Mesothelial cell of epicardium (in vitro differentiated cells): Measurements from ENCODE around the gene ASMT. TPM values are rescaled to one million over a fixed set of nuclear protein-coding genes. Genes with fewer than 3 reads are reported as not detected.

Experiments used
- DNase-seq, 2 experiments: peaks; one replicate each; pipeline ENCODE4 v3.0.0; 2021; ENCODE audit warnings: low spot score in 2 of 2; ENCODE audit not compliant: unreplicated experiment in 2 of 2
- H3K27ac Mint-ChIP-seq: 2 replicates; pipeline ENCODE4 v1.8.0; 2021; ENCODE audit warnings: mixed read lengths
- H3K27me3 Mint-ChIP-seq: 2 replicates; pipeline ENCODE4 v1.8.0; 2021; ENCODE audit warnings: low read depth, mixed read lengths
- H3K36me3 Mint-ChIP-seq: 2 replicates; pipeline ENCODE4 v1.8.0; 2021; ENCODE audit warnings: mixed read lengths
- H3K4me1 Mint-ChIP-seq: 2 replicates; pipeline ENCODE4 v1.8.0; 2021; ENCODE audit warnings: mixed read lengths
- H3K4me3 Mint-ChIP-seq: 2 replicates; pipeline ENCODE4 v1.8.0; 2021; ENCODE audit warnings: mild to moderate bottlenecking, moderate library complexity, mixed read lengths
- H3K9me3 Mint-ChIP-seq: 2 replicates; pipeline ENCODE4 v1.8.0; 2021; ENCODE audit warnings: mixed read lengths
- CTCF ChIP-seq: fragments of 200-600 bp; sonication (generic); IDR thresholded peaks from one replicate; pipeline ENCODE4 v1.5.0; 2021; ENCODE audit warnings: antibody characterized with exemption; ENCODE audit not compliant: unreplicated experiment
- total RNA-seq: library from RNA; stranded (reverse); gene quantifications from 3 replicates; pipeline ENCODE4 v1.2.1, GENCODE V29; 2021

ASMT gene
- total RNA-seq, 1 donor from 2014 or later, result 0.45 TPM

DNA sequence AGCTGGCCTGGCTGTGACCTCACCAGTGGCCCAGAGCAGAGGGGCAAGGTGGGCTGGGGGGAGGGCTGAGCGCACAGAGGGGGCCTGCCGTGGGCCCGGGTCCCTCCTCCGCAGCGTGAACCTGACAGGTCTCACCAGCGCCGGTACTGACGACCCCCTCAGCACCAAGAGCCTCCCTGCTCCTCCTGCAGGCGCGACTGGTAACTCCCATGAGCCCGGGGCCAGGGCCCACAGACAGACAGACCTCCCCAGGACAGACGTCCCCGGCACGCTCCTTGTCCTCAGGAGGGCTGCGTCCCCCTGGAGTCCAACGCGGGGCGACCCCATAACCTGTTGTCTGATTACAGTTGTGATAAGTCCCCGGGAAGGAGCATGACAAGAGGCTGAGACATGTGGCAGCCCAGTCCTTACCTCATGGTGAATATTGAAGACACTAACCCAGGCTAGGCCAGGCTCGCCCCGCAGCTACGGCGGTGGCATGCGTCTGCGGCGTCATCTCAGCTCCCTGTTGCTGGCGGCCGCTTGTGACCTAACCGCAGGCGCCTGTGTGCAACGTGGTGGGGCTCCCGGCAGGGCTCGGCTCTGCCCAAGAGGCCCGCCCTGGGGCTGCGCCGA lies 15.0 kb upstream of the ASMT start:
- Mint-ChIP-seq H3K27me3 (no peaks in the 10 kb centered on the region), H3K9me3 (peaks cover 4% of the 10 kb centered on the region), H3K4me3 (no peak overlapping the region), H3K27ac (no peak overlapping the region), H3K4me1 (no peaks in the 10 kb centered on the region), H3K36me3 (peaks cover 61% of the 10 kb centered on the region)
- DNase-seq, result no peak
- TF ChIP-seq CTCF, result no peak

DNA sequence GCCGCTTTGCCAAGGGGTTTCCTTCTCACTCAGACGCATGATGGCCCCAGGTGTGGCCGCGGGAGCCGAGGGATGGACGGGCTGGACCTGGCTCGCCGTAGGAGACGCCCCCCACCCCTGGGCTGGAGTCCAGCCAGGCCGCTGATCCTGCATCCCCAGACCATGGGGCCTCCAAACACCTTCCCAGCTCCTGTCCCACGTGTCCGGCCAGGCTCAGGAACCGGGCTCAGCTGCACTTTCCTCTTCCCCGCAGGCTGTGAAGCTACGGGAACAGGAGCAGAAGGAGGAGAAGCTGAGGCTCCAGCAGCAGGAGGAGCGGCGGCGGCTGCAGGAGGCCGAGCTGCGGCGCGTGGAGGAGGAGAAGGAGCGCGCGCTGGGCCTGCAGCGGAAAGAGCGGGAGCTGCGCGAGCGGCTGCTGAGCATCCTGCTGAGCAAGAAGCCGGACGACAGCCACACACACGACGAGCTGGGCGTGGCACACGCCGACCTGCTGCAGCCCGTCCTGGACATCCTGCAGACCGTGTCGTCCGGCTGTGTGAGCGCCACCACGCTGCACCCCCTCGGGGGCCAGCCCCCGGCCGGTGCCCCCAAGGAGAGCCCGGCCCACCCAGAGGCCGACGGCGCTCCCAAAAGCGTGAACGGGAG lies 14.3 kb upstream of the ASMT start:
- TF ChIP-seq CTCF, result no peak
- H3K27ac Mint-ChIP-seq, result no peak overlapping the region
- H3K27me3 Mint-ChIP-seq, result no peaks in the 10 kb centered on the region
- no peak overlapping the region for H3K4me3 Mint-ChIP-seq
- H3K4me1 Mint-ChIP-seq, result no peaks in the 10 kb centered on the region
- H3K9me3 Mint-ChIP-seq, result peaks cover 4% of the 10 kb centered on the region
- no peak for DNase-seq
- peaks cover 60% of the 10 kb centered on the region for H3K36me3 Mint-ChIP-seq

DNA sequence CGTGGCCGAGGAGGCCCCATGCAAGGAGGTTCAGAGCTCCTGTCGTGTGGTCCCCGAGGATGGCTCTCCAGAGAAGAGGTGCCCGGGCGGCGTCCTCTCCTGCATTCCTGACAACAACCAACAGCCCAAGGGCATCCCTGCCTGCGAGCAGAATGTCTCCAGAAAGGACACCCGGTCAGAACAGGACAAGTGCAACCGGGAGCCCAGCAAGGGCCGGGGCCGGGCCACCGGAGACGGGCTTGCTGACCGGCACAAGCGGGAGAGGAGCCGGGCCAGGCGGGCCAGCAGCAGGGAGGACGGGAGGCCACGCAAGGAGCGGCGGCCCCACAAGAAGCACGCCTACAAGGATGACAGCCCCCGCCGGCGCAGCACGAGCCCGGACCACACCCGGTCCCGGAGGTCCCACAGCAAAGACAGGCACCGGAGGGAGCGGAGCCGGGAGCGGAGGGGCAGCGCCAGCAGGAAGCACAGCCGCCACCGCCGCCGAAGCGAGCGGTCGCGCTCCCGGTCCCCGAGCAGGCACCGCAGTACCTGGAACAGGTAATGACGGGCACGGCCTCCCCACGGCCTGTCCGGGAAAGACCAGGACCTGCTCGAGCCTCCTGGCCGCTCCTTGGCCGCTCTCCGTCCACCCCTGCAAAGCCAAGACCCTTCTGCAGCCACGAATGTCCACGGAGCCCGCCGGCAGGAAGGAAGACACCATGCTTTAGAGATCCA lies 13.7 kb upstream of the ASMT start:
- Mint-ChIP-seq H3K27me3 (no peaks in the 10 kb centered on the region), H3K4me3 (no peak overlapping the region), H3K9me3 (peaks cover 4% of the 10 kb centered on the region), H3K36me3 (peaks cover 58% of the 10 kb centered on the region), H3K27ac (no peak overlapping the region), H3K4me1 (no peaks in the 10 kb centered on the region)
- DNase-seq, result no peak
- no peak for TF ChIP-seq CTCF

- H3K36me3 Mint-ChIP-seq, result peaks cover 58% of the 10 kb centered on the region
- no peak for DNase-seq
- H3K27me3 Mint-ChIP-seq, result no peaks in the 10 kb centered on the region
Observed at GRCh38 chrX:1601768-1602085, 13.1 kb upstream of the ASMT start.

DNA sequence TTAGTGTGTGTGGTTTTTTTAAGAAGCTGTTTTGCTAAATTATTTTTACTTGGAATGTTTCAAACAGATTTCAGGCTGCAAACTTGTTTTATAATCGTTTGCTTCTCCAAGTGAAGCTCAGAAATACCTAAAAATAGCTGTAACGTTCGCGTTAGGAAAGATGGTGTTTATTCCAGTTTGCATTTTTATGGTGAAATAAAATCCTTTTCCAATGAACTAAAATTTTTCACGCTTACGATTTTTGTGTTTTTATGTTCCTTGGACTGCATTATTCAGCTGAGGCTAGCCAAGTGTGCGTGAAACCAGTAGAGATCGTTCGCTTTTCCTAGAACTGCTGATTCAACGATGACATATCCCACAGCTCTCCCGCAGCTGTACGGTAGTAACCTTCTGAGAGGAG lies 12.6 kb upstream of the ASMT start:
- H3K27me3 Mint-ChIP-seq, result no peaks in the 10 kb centered on the region
- H3K4me3 Mint-ChIP-seq, result no peak overlapping the region
- no peaks in the 10 kb centered on the region for H3K4me1 Mint-ChIP-seq
- peaks cover 4% of the 10 kb centered on the region for H3K9me3 Mint-ChIP-seq
- no peak overlapping the region for H3K27ac Mint-ChIP-seq
- DNase-seq, result no peak
- TF ChIP-seq CTCF, result no peak
- peaks cover 54% of the 10 kb centered on the region for H3K36me3 Mint-ChIP-seq

More at GRCh38 chrX:1601768-1602085, 13.1 kb upstream of the ASMT start:
- TF ChIP-seq CTCF, result no peak
- Mint-ChIP-seq H3K9me3 (peaks cover 4% of the 10 kb centered on the region), H3K4me3 (no peak overlapping the region), H3K4me1 (no peaks in the 10 kb centered on the region), H3K27ac (no peak overlapping the region)
